DOHH2 (cell line): ENCODE data around the gene GMPR2.

Experiments used
- H3F3A ChIP-seq: fragments of 200-600 bp; sonication (generic), shearing (Covaris generic); 2 replicates; pipeline ENCODE4 v1.6.0; 2016; ENCODE audit warnings: antibody characterized with exemption, mild to moderate bottlenecking; ENCODE audit not compliant: control insufficient read depth, insufficient read depth
- H3K27ac ChIP-seq: fragments of 200-600 bp; sonication (generic); 2 replicates; pipeline ENCODE4 v1.5.1; 2014; ENCODE audit warnings: low read depth, mild to moderate bottlenecking, low read length, moderate library complexity
- H3K27me3 ChIP-seq: fragments of 200-600 bp; sonication (generic); 2 replicates; pipeline ENCODE4 v1.6.1; 2014; ENCODE audit warnings: mild to moderate bottlenecking, low read length, mixed read lengths; ENCODE audit not compliant: control insufficient read depth
- H3K36me3 ChIP-seq: fragments of 200-600 bp; sonication (generic); 2 replicates; pipeline ENCODE4 v1.6.1; 2014; ENCODE audit warnings: mild to moderate bottlenecking, low read length, moderate library complexity, mixed read lengths; ENCODE audit not compliant: control insufficient read depth
- H3K4me1 ChIP-seq: fragments of 200-600 bp; sonication (generic); 2 replicates; pipeline ENCODE4 v1.6.1; 2014; ENCODE audit warnings: mild to moderate bottlenecking, low read length, mixed read lengths; ENCODE audit not compliant: control insufficient read depth
- H3K4me2 ChIP-seq: fragments of 200-600 bp; sonication (generic); 2 replicates; pipeline ENCODE4 v1.6.0; 2014; ENCODE audit warnings: mild to moderate bottlenecking, low read length, moderate library complexity
- H3K4me3 ChIP-seq: fragments of 200-600 bp; sonication (generic); 2 replicates; pipeline ENCODE4 v1.5.1; 2014; ENCODE audit warnings: mild to moderate bottlenecking, low read length, mixed read lengths
- H3K79me2 ChIP-seq: fragments of 200-600 bp; sonication (generic); 2 replicates; pipeline ENCODE4 v1.6.1; 2014; ENCODE audit warnings: mild to moderate bottlenecking, low read length, mixed read lengths; ENCODE audit not compliant: control insufficient read depth
- H3K9me2 ChIP-seq: fragments of 200-600 bp; sonication (generic); replicated peaks from 2 replicates; pipeline ENCODE4 v1.6.1; 2014; ENCODE audit warnings: mild to moderate bottlenecking, low read length, mixed read lengths; ENCODE audit not compliant: control insufficient read depth
- H3K9me3 ChIP-seq: fragments of 200-600 bp; sonication (generic); 2 replicates; pipeline ENCODE4 v1.6.1; 2014; ENCODE audit warnings: antibody characterized with exemption, low read length, mixed read lengths; ENCODE audit not compliant: control insufficient read depth, insufficient read depth
- H4K20me1 ChIP-seq: fragments of 200-600 bp; sonication (generic); 2 replicates; pipeline ENCODE4 v1.6.0; 2014; ENCODE audit warnings: low read depth, mild to moderate bottlenecking, antibody characterized with exemption, low read length, moderate library complexity; ENCODE audit not compliant: control insufficient read depth, insufficient read depth
- EZH2phosphoT487 ChIP-seq: fragments of 200-600 bp; sonication (generic); IDR thresholded peaks from 2 replicates; pipeline ENCODE4 v1.6.1; 2017; ENCODE audit warnings: borderline replicate concordance, mild to moderate bottlenecking, antibody characterized with exemption, low read length, moderate library complexity, mixed read lengths
- TF ChIP-seq, protein P1 (sequence below): fragments of 200-600 bp; sonication (generic); IDR thresholded peaks from one replicate; pipeline ENCODE4 v1.5.1; 2014; ENCODE audit warnings: antibody characterized with exemption, mild to moderate bottlenecking, low read depth, low read length; ENCODE audit not compliant: poor library complexity, severe bottlenecking

GMPR2 gene

GRCh38 chr14:24189460-24189859 is 43.3 kb upstream of the GMPR2 start:
- no peak for TF ChIP-seq EZH2phosphoT487
- TF ChIP-seq, protein P1, sequence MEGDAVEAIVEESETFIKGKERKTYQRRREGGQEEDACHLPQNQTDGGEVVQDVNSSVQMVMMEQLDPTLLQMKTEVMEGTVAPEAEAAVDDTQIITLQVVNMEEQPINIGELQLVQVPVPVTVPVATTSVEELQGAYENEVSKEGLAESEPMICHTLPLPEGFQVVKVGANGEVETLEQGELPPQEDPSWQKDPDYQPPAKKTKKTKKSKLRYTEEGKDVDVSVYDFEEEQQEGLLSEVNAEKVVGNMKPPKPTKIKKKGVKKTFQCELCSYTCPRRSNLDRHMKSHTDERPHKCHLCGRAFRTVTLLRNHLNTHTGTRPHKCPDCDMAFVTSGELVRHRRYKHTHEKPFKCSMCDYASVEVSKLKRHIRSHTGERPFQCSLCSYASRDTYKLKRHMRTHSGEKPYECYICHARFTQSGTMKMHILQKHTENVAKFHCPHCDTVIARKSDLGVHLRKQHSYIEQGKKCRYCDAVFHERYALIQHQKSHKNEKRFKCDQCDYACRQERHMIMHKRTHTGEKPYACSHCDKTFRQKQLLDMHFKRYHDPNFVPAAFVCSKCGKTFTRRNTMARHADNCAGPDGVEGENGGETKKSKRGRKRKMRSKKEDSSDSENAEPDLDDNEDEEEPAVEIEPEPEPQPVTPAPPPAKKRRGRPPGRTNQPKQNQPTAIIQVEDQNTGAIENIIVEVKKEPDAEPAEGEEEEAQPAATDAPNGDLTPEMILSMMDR: no peak
- Histone ChIP-seq H3K4me2 (peak overlapping the region; percentile 90), H3K9me3 (no peaks in the 10 kb centered on the region), H3K79me2 (peaks cover 37% of the 10 kb centered on the region), H3K4me1 (peaks cover 27% of the 10 kb centered on the region), H4K20me1 (no peaks in the 10 kb centered on the region), H3F3A (peaks cover 19% of the 10 kb centered on the region), H3K36me3 (peaks cover 71% of the 10 kb centered on the region), H3K9me2 (no peaks in the 10 kb centered on the region), H3K27ac (peak overlapping the region; percentile 25; the same call in 1 of the 2 replicates), H3K27me3 (no peaks in the 10 kb centered on the region), H3K4me3 (peak overlapping the region; percentile 80)

DNA sequence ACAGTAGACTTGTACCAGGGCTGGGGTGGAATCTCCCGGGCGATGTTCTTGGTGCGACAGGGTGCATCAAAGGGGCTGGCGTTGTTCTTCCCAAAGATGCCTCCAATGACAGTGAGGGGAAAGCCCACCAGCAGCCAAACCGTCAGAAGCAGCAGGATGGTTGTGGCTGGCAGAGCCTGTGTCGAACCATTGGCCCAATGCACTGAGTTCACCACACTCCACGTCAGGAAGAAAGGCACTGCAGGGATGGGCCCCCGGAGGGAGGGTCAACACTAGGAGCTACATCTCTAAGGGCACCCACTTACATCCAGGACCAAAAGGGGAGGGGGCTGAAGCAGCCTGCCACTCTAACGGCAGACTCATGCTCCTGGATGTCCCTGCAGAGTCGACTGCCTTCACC is 42.3 kb upstream of the GMPR2 start:
- Histone ChIP-seq H3K27me3 (no peaks in the 10 kb centered on the region), H3K9me3 (no peaks in the 10 kb centered on the region), H3K27ac (no peak overlapping the region), H3K36me3 (peaks cover 65% of the 10 kb centered on the region), H3K79me2 (peaks cover 44% of the 10 kb centered on the region), H3K4me1 (peaks cover 34% of the 10 kb centered on the region), H3K4me3 (no peak overlapping the region), H3K9me2 (no peaks in the 10 kb centered on the region), H4K20me1 (no peaks in the 10 kb centered on the region), H3K4me2 (no peak overlapping the region), H3F3A (peaks cover 19% of the 10 kb centered on the region)
- TF ChIP-seq EZH2phosphoT487: no peak
- TF ChIP-seq, protein P1: no peak

DNA sequence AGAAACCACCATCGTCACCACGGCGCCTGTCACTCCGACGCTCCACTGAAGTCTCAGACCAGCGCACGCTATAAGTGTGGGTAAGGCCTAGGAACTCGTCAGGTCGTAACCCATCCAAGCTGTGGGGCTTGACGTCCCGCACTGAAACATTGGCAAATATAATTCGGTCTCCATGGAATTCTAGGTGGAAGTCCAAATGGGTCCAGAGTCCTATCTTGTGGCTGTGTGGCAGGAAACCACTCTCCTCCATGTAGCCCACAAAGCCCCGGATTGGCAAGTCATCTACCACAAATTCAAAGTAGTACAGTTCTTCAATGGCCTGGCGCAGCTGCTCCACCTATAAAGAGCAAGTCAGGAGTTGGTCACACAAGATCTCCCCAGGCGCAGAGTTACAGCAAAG is 39.8 kb upstream of the GMPR2 start:
- Histone ChIP-seq H3K4me3 (no peak overlapping the region), H3K4me2 (no peak overlapping the region), H3K9me3 (no peaks in the 10 kb centered on the region), H3K36me3 (peaks cover 44% of the 10 kb centered on the region), H4K20me1 (no peaks in the 10 kb centered on the region), H3K9me2 (no peaks in the 10 kb centered on the region), H3F3A (peaks cover 22% of the 10 kb centered on the region), H3K4me1 (peaks cover 32% of the 10 kb centered on the region), H3K27me3 (no peaks in the 10 kb centered on the region), H3K79me2 (peaks cover 50% of the 10 kb centered on the region), H3K27ac (no peak overlapping the region)
- no peak for TF ChIP-seq EZH2phosphoT487

GRCh38 chr14:24194186-24194872 is 38.4 kb upstream of the GMPR2 start:
- Histone ChIP-seq H3F3A (peaks cover 21% of the 10 kb centered on the region), H3K4me1 (peaks cover 31% of the 10 kb centered on the region), H3K27ac (0 out of 2 replicates have a peak overlapping the region, but pooled peaks have one; percentile 78), H3K27me3 (no peaks in the 10 kb centered on the region), H3K36me3 (peaks cover 46% of the 10 kb centered on the region), H3K9me3 (no peaks in the 10 kb centered on the region), H3K4me2 (peak overlapping the region; percentile 78), H3K4me3 (peak overlapping the region; percentile 87), H4K20me1 (no peaks in the 10 kb centered on the region), H3K79me2 (peaks cover 53% of the 10 kb centered on the region), H3K9me2 (no peaks in the 10 kb centered on the region)
- TF ChIP-seq, protein P1: no peak
- no peak for TF ChIP-seq EZH2phosphoT487
